ES-I3 (cell line): Measurements from ENCODE around the gene FABP1.

Experiments used
- H3K36me3 ChIP-seq: 2 replicates; pipeline ENCODE4 v1.6.1; 2013; ENCODE audit warnings: mild to moderate bottlenecking, low read length, control low read depth, moderate library complexity; ENCODE audit not compliant: insufficient read depth
- H3K4me1 ChIP-seq: 2 replicates; pipeline ENCODE4 v1.6.1; 2013; ENCODE audit warnings: mild to moderate bottlenecking, control low read depth, low read length; ENCODE audit not compliant: insufficient read depth
- H3K9ac ChIP-seq: 2 replicates; pipeline ENCODE4 v1.6.1; 2013; ENCODE audit warnings: low read depth, mild to moderate bottlenecking, low read length, moderate library complexity
- H3K9me3 ChIP-seq: 2 replicates; pipeline ENCODE4 v1.6.1; 2013; ENCODE audit warnings: mild to moderate bottlenecking, low read length, moderate library complexity; ENCODE audit not compliant: control insufficient read depth, insufficient read depth

FABP1 gene

DNA sequence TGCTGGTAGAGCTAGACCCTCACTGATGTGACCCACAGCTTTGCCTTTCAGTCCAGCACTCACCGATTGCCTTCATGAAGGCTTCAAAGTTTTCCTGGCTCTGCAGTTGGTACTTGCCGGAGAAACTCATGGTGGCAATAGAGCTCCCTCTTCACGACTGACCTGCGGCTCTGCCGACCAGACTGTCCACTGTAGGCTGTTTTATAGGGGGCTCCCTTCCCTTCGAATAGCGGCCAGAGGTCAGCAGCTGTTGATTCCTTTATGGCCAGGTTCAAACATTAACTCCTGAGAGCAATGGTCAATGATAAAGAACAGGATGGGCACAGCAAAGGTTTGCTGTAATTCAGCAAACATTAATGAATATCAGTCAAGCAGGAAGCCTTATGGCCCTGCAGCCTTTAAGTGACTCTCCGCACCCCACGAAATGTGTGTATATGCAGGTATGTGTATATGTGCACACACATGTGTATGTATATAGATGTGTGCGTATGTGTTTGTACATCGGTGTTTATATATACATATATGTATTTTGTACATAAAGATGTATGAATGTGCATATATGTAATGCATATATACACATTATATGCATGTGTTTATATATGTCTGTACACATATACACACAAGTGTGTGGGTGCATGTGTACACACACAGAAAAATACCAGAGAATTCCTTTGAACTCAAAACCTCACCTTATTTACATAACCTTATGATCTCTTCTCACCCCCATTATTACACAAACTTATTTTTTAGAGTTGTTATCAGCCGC lies at the start of gene FABP1:
Gene FABP1, minus strand, starts transcription at position 175 of the 766 bp plus-strand sequence. Its CDS starts 45 bp downstream, at position 130.
- Histone ChIP-seq H3K4me1 (no peaks in the 10 kb centered on the region), H3K9me3 (no peaks in the 10 kb centered on the region), H3K9ac (no peak within 1 kb of the TSS), H3K36me3 (no peaks in the 10 kb centered on the region)

GRCh38 chr2:88177556-88177955 lies 49.7 kb upstream of the FABP1 start:
- H3K4me1 ChIP-seq, result no peaks in the 10 kb centered on the region
- H3K9ac ChIP-seq, result no peak overlapping the region
- no peaks in the 10 kb centered on the region; the same call in 1 of the 2 replicates for H3K36me3 ChIP-seq
- no peaks in the 10 kb centered on the region for H3K9me3 ChIP-seq

DNA sequence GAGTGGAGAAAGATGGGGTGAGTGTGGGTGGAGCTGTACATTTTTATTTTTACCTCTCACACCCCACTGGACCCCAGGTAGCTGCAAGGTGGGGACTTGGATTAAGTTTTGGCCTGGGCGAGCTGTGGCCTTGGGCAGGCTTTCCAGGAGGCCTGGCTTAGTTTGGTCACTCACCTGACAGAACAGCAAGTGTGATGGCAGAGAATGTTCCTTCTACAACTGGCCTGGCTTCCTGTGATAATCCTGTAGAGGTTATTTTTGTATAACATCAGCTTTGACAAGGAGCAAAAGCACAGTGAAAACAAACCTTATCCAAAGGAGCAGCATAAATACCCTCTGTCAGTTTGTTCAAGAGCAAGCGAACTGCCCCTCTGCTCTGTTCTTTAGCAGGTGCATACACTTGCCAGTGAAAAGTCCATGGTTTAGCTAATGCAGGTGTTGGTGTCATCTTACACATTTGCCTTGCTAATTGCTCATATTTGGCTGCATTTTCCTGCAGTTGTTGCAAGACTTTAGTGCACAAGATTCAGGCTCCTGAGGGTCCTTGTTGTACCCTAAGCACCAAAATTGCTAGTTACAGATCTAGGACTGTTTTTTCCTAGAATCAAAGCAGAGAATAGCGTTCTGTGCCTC lies 48.6 kb upstream of the FABP1 start:
- Histone ChIP-seq H3K4me1 (no peaks in the 10 kb centered on the region), H3K9ac (no peak overlapping the region), H3K36me3 (no peaks in the 10 kb centered on the region; the same call in 1 of the 2 replicates), H3K9me3 (no peaks in the 10 kb centered on the region)

GRCh38 chr2:88172882-88173281 lies 45.0 kb upstream of the FABP1 start:
- Histone ChIP-seq H3K9ac (no peak overlapping the region), H3K4me1 (no peaks in the 10 kb centered on the region), H3K9me3 (no peaks in the 10 kb centered on the region), H3K36me3 (no peaks in the 10 kb centered on the region)

DNA sequence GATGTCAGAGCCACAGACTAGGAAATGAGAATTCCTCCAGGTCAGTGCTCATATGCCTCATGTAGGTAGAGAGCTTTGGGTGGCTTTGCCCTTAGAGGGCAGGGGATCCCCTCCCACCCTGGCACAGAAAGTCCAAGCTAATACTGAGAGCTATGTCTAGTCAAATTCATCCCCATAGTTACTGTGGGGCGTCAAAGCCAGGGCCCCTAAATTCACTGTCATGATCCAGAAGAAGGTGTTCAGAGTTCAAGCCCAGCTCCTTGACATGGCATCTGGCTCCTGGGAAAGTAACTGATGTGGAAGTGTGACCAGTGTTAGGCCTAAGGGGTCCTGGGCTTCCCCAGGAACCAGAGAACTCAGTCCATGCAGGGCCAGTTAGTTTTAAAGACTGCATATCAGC lies 44.1 kb upstream of the FABP1 start:
- Histone ChIP-seq H3K4me1 (no peaks in the 10 kb centered on the region), H3K9ac (no peak overlapping the region), H3K36me3 (no peaks in the 10 kb centered on the region), H3K9me3 (peaks cover 4% of the 10 kb centered on the region; the same call in 1 of the 2 replicates)

DNA sequence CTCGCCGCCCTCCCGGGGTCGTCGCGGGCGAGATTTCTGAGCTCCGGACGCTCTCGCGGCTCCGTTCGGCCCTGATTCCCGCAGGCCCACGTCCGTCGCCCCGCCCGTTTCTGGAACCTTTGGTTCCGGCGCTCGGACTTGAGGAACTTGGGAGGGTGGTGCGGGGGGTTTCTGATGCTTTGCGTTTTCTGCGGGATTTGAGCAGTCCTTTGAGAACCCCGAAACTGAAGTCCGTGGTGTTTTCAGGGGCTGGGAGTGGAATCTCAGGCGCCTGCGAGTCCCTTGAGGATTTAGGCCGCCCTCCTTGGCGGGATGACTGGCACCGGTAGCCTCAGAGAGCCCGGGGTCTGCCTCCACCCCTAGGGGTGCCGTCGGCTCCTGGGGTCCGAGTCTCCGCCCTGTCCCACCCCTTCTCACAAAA lies 42.6 kb upstream of the FABP1 start:
- no peaks in the 10 kb centered on the region for H3K4me1 ChIP-seq
- peaks cover 4% of the 10 kb centered on the region; the same call in 1 of the 2 replicates for H3K9me3 ChIP-seq
- peak overlapping the region; percentile 96 for H3K9ac ChIP-seq
- H3K36me3 ChIP-seq, result no peaks in the 10 kb centered on the region

DNA sequence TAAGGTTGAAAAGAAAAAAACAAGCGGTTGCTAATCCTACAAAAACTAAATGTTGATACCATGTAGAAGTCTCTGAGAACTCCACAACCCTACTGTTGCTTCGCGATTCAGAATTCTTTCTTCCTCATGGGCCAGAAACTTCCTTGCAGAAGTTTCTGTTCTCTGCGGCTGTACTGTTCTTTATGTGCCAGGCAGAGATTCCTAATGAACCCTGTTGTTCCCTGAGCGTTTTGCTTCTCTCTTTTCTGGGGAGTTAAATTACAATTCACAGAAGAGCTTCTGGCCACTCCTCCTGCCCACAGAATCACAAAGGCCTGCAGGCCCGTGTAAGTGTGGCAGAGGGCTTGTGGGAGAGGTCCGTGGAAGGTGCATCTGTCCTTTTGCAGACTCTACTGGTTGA lies 40.5 kb upstream of the FABP1 start:
- Histone ChIP-seq H3K36me3 (no peaks in the 10 kb centered on the region), H3K9me3 (peaks cover 4% of the 10 kb centered on the region; the same call in 1 of the 2 replicates), H3K4me1 (no peaks in the 10 kb centered on the region), H3K9ac (no peak overlapping the region)

DNA sequence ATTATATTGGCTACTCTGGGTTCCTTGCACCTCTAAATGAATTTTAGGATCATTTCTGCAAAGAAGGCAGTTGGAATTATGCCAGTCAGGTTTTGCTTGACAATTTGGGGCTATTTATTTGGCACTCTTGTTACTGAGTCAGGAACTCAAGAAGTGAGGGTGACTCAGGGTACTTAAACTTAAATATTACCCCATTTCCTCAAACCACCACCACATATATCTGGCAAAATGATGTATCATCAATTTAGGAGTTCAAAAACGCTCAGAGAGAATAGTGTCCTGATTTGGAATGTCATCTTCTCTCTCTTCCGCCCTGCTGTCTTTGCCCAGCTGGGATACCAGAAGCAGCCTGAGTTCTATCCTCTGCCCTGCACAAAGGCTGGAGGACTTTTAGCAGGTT lies 39.9 kb upstream of the FABP1 start:
- no peak overlapping the region for H3K9ac ChIP-seq
- H3K36me3 ChIP-seq, result no peaks in the 10 kb centered on the region
- no peaks in the 10 kb centered on the region for H3K4me1 ChIP-seq
- peaks cover 4% of the 10 kb centered on the region; the same call in 1 of the 2 replicates for H3K9me3 ChIP-seq

DNA sequence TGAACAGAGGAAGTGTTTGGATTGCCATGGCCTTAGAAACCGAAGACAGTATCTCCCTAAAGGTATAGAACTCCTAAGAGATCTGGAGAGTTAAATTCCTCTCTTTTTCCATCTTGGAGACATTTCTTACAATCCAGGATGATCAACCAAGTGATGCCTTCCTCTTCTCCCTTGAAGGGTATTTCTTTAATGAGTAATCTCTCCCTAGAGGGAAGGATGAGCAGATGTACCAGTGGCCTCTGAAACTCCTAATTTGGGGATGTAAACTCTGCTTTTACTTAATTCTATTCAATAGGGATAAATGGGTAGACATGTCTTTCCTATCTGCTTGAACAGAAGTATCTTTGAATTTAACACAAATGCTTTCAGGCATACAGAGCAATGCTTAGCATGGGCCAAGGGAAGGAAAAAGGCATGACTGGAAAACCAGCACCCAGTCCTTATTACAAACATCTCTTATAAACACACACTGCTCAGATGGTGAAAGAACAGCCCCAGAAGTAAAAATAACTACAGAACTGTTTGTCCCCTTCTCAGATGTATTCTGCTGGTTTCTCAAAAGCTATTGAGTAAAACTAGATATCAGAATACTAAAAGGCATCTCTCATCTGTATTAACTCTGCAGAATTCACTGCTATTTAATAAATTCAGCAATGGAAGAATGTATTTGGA lies 37.6 kb upstream of the FABP1 start:
- peaks cover 4% of the 10 kb centered on the region; the same call in 1 of the 2 replicates for H3K9me3 ChIP-seq
- H3K9ac ChIP-seq, result no peak overlapping the region
- H3K36me3 ChIP-seq, result no peaks in the 10 kb centered on the region
- H3K4me1 ChIP-seq, result no peaks in the 10 kb centered on the region

DNA sequence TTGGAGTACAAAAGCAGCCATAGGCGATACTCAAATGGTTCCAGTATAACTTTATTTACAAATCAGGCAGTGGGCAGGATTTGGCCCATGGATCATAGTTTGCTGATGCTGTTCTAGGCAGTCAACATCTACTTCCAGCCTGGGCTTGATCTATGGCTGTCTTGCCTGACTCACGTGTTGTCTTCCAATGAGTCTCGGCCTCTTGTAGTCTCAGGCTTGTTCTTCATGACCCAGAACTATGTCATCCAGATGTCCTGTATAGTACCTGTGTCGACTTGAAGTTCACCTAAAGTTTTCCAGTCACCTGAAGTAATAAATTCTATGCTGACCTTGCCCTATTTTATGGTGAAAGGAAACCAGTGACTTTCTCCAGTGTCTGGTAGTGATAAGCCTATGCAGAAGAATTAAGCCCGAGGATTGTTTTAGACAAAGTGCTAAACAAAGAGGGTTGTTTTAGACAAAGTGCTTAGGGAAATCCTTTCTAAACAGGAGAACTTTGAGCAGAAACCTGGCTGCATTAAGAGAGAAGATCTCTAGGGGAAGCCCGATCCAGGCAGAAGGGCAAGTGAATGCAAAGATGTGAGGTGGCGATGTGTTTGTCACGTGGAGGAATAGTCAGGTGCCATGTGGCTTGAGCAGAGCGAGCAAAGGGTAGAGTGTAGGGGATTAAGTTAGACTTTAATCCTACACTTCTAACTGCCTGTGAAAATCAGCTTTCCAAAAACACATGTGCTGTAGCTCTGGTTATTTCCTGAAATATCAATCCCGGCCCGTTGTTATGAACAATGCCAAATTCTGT lies 33.8 kb upstream of the FABP1 start:
- Histone ChIP-seq H3K9me3 (no peaks in the 10 kb centered on the region), H3K36me3 (no peaks in the 10 kb centered on the region), H3K4me1 (no peaks in the 10 kb centered on the region), H3K9ac (no peak overlapping the region)

DNA sequence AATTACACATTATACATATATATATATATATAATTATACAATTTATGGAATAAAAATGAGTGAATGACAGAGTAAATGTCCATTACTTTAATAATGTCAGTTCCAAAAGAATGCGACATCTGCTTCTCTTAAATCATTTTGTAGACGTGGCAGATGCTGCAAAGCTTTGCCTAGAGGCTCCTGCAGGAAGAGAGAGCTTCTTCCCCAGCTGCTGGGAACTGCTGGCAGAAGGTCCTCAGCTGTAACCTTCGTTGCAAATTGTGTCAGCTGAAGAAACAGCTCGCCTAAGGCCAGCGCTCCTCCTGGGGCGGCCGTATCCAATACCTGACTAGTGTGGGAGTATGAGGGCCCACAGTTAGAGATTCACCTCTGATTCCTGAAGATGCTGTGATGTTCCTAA lies 32.7 kb upstream of the FABP1 start:
- H3K36me3 ChIP-seq, result no peaks in the 10 kb centered on the region
- H3K9ac ChIP-seq, result no peak overlapping the region
- no peaks in the 10 kb centered on the region for H3K4me1 ChIP-seq
- H3K9me3 ChIP-seq, result no peaks in the 10 kb centered on the region

GRCh38 chr2:88159955-88160415 lies 32.1 kb upstream of the FABP1 start:
- H3K9ac ChIP-seq, result no peak overlapping the region
- H3K9me3 ChIP-seq, result no peaks in the 10 kb centered on the region
- no peaks in the 10 kb centered on the region for H3K36me3 ChIP-seq
- H3K4me1 ChIP-seq, result no peaks in the 10 kb centered on the region

DNA sequence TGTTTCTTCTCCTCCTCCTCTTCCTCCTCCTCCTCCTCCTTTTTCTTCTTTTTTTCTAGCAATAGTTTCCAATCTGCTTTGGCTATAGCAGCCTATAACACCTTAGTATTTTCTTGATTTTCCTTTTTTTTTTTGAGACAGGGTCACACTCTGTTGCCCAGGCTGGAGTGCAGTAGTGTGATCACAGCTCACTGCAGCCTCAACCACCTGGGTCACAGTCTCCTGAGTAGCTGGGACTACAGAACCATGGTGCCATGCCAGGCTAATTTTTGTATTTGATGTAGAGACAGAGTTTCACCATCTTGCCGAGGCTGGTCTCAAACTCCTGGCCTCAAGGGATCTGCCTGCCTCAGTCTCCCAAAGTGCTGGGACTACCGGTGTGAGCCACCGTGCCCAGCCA lies 31.6 kb upstream of the FABP1 start:
- H3K4me1 ChIP-seq, result no peaks in the 10 kb centered on the region
- no peaks in the 10 kb centered on the region for H3K9me3 ChIP-seq
- no peaks in the 10 kb centered on the region for H3K36me3 ChIP-seq
- H3K9ac ChIP-seq, result no peak overlapping the region

DNA sequence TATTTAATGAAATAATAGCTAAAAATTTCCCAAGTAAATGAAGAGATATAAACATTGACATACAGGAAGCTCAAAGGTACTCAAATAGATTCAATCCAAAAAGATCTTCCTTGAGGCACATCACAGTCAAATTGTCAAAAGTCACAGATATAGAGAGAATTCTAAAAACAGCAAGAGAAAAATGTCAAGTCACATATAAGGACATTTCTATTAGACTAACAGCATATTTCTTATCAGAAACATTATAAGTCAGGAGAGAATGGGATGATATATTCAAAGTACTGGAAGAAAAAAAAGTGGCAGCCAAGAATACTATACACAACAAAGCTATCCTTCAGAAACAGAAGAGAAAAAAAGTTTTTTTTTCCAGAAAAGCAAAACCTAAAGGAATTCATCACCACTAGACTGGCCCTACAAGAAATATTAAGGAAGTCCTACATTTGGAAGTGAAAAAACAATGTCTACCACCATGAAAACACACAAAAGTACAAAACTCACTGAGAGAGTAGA lies 21.1 kb upstream of the FABP1 start:
- no peaks in the 10 kb centered on the region for H3K4me1 ChIP-seq
- peaks cover 3% of the 10 kb centered on the region; the same call in 1 of the 2 replicates for H3K9me3 ChIP-seq
- no peak overlapping the region for H3K9ac ChIP-seq
- no peaks in the 10 kb centered on the region for H3K36me3 ChIP-seq
